ENCODE data around the gene PLCL1. TPM values are rescaled to one million over a fixed set of nuclear protein-coding genes. Genes with fewer than 3 reads are reported as not detected.

The PLCL1 gene
- total and polyA plus RNA-seq, 8 donors: 0.38 to 1.5 (median 0.73) TPM

- no peak for FAIRE-seq
- WGBS, 2 donors: 98% methylated on average over 2 of the region's 2 CpGs
Measured at GRCh38 chr2:197867033-197867432, 62.6 kb downstream of the PLCL1 start.

GRCh38 chr2:197867624-197868023 lies 63.2 kb downstream of the PLCL1 start:
- Histone ChIP-seq H3K9me3 (no peaks in the 10 kb centered on the region), H3K4me1 (peaks cover 5 to 9% (median 6%) of the 10 kb centered on the region in 3 donors), H3K4me3 (no peak overlapping the region), H3K27me3 (no peaks in the 10 kb centered on the region), H3K36me3 (no peaks in the 10 kb centered on the region), H3K27ac (no peak overlapping the region)
- WGBS, 2 donors: 79 to 88% methylated on average over 3 of the region's 3 CpGs
- DNase-seq (no peak), FAIRE-seq (no peak), ATAC-seq (no peak)
- TF ChIP-seq, protein P1, sequence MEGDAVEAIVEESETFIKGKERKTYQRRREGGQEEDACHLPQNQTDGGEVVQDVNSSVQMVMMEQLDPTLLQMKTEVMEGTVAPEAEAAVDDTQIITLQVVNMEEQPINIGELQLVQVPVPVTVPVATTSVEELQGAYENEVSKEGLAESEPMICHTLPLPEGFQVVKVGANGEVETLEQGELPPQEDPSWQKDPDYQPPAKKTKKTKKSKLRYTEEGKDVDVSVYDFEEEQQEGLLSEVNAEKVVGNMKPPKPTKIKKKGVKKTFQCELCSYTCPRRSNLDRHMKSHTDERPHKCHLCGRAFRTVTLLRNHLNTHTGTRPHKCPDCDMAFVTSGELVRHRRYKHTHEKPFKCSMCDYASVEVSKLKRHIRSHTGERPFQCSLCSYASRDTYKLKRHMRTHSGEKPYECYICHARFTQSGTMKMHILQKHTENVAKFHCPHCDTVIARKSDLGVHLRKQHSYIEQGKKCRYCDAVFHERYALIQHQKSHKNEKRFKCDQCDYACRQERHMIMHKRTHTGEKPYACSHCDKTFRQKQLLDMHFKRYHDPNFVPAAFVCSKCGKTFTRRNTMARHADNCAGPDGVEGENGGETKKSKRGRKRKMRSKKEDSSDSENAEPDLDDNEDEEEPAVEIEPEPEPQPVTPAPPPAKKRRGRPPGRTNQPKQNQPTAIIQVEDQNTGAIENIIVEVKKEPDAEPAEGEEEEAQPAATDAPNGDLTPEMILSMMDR (IDR thresholded peaks at IDR 0.05): no peak
- intact Hi-C loops (cut with DNase I): no loop called here

More at GRCh38 chr2:197867033-197867432, 62.6 kb downstream of the PLCL1 start:
- Histone ChIP-seq H3K36me3 (no peaks in the 10 kb centered on the region), H3K4me3 (no peak overlapping the region), H3K4me1 (peaks cover 2 to 7% (median 2%) of the 10 kb centered on the region in 3 donors), H3K27me3 (no peaks in the 10 kb centered on the region), H3K27ac (no peak overlapping the region), H3K9me3 (no peaks in the 10 kb centered on the region)
- intact Hi-C loops (cut with DNase I): no loop called here
- TF ChIP-seq, protein P1 (IDR thresholded peaks at IDR 0.05): no peak
- ATAC-seq (no peak), DNase-seq (no peak)

- FAIRE-seq (no peak), ATAC-seq (no peak), DNase-seq (no peak)
- no peaks in the 10 kb centered on the region for H3K9me3 ChIP-seq
- 86 to 89% methylated on average over 3 of the region's 3 CpGs for WGBS, 2 donors
- H3K27ac ChIP-seq: no peak overlapping the region
- H3K4me1 ChIP-seq: peaks cover 5 to 9% (median 6%) of the 10 kb centered on the region in 3 donors
- TF ChIP-seq, protein P1 (IDR thresholded peaks at IDR 0.05): no peak
- no peak overlapping the region for H3K4me3 ChIP-seq
- no peaks in the 10 kb centered on the region for H3K27me3 ChIP-seq
- H3K36me3 ChIP-seq: no peaks in the 10 kb centered on the region
- intact Hi-C loops (cut with DNase I): no loop called here
Measured at GRCh38 chr2:197868206-197868605, 63.8 kb downstream of the PLCL1 start.

- Histone ChIP-seq H3K27ac (no peak overlapping the region), H3K27me3 (no peaks in the 10 kb centered on the region), H3K9me3 (no peaks in the 10 kb centered on the region), H3K36me3 (no peaks in the 10 kb centered on the region), H3K4me1 (peaks cover 5 to 9% (median 6%) of the 10 kb centered on the region in 3 donors), H3K4me3 (no peak overlapping the region)
- FAIRE-seq (no peak), ATAC-seq (no peak), DNase-seq (no peak)
- WGBS, 2 donors: 94 to 96% methylated on average over 2 of the region's 2 CpGs
- TF ChIP-seq, protein P1 (IDR thresholded peaks at IDR 0.05): no peak
- intact Hi-C loops (cut with DNase I): no loop called here
Measured at GRCh38 chr2:197869041-197869440, 64.6 kb downstream of the PLCL1 start.

- Histone ChIP-seq H3K36me3 (no peaks in the 10 kb centered on the region), H3K4me1 (peaks cover 5 to 9% (median 6%) of the 10 kb centered on the region in 3 donors), H3K4me3 (no peak overlapping the region), H3K27ac (no peak overlapping the region), H3K27me3 (no peaks in the 10 kb centered on the region), H3K9me3 (no peaks in the 10 kb centered on the region)
- FAIRE-seq (no peak), DNase-seq (no peak), ATAC-seq (no peak)
- TF ChIP-seq, protein P1 (IDR thresholded peaks at IDR 0.05): no peak
- intact Hi-C loops (cut with DNase I): no loop called here
- WGBS, 2 donors: 79 to 81% methylated on average over 8 of the region's 8 CpGs
Measured at GRCh38 chr2:197869501-197870111, 65.2 kb downstream of the PLCL1 start.
